K562 (cell line): Measurements from ENCODE around the gene BLOC1S4. TPM values are rescaled to one million over a fixed set of nuclear protein-coding genes. Genes with fewer than 3 reads are reported as not detected.
A peak's percentile ranks its signal among the peaks of the same experiment; 100 is the strongest.

Experiments used
- ARID1B ChIP-seq: fragments of 450-650 bp; IDR thresholded peaks from 2 replicates; pipeline ENCODE4 v1.6.1; 2016; ENCODE audit warnings: antibody characterized with exemption, mild to moderate bottlenecking, inconsistent platforms
- ARNT ChIP-seq, 2 experiments: fragments of 450-650 bp; IDR thresholded peaks; 2 replicates each; pipeline ENCODE4 v1.6.1; 2016; ENCODE audit warnings: mild to moderate bottlenecking in 1 of 2
- BHLHE40 ChIP-seq: IDR thresholded peaks from 2 replicates; pipeline ENCODE4 v1.6.1; 2011; ENCODE audit warnings: low read length, improper control_type of control experiment
- CBX3 ChIP-seq, 2 experiments: IDR thresholded peaks; 1 replicate in 1 of 2; 2 replicates in 1 of 2; pipeline ENCODE4 v1.6.1; 2012; ENCODE audit warnings: inconsistent platforms in 2 of 2, low read length in 2 of 2, borderline replicate concordance in 1 of 2, control low read depth in 1 of 2
- CBX8 ChIP-seq: fragments of 200-600 bp; sonication (generic); IDR thresholded peaks from 2 replicates; pipeline ENCODE4 v1.6.1; 2012; ENCODE audit warnings: borderline replicate concordance, mixed run types, low read depth, mild to moderate bottlenecking, moderate library complexity, mixed read lengths, low read length, control low read depth, inconsistent platforms; ENCODE audit not compliant: poor library complexity, severe bottlenecking; ENCODE audit errors: extremely low read depth
- GTF2F1 ChIP-seq: IDR thresholded peaks from 2 replicates; pipeline ENCODE4 v1.6.1; 2011; ENCODE audit warnings: low read depth, low read length, improper control_type of control experiment
- HLTF ChIP-seq: fragments of 450-650 bp; IDR thresholded peaks from 2 replicates; pipeline ENCODE4 v1.6.1; 2016
- SAFB2 ChIP-seq: fragments of 200-400 bp; formaldehyde crosslinking; IDR thresholded peaks from 2 replicates; pipeline ENCODE4 v1.6.1; 2018; ENCODE audit warnings: borderline replicate concordance, low read length, low read depth, moderate library complexity; ENCODE audit not compliant: severe bottlenecking
- TAL1 ChIP-seq: fragments of 450-650 bp; IDR thresholded peaks from 2 replicates; pipeline ENCODE4 v1.6.1; 2016; ENCODE audit warnings: mild to moderate bottlenecking
- TFE3 ChIP-seq: fragments of 450-650 bp; formaldehyde crosslinking; IDR thresholded peaks from 2 replicates; pipeline ENCODE4 v1.4.0; 2020; ENCODE audit warnings: mild to moderate bottlenecking, mixed read lengths
- THRAP3 ChIP-seq: fragments of 450-650 bp; IDR thresholded peaks from 2 replicates; pipeline ENCODE4 v1.6.1; 2016; ENCODE audit warnings: mild to moderate bottlenecking, inconsistent platforms, borderline replicate concordance
- ZBTB8A ChIP-seq: fragments of 450-650 bp; IDR thresholded peaks from 2 replicates; pipeline ENCODE4 v1.6.1; 2018; ENCODE audit warnings: mild to moderate bottlenecking, moderate library complexity; ENCODE audit not compliant: partially characterized antibody
- ZFP1 ChIP-seq: fragments of 450-650 bp; formaldehyde crosslinking; IDR thresholded peaks from 2 replicates; pipeline ENCODE4 v1.4.0; 2020; ENCODE audit warnings: mild to moderate bottlenecking, mixed read lengths
- ZNF324 ChIP-seq: fragments of 250-450 bp; sonication (Bioruptor Pico); IDR thresholded peaks from 2 replicates; pipeline ENCODE4 v1.4.0; 2020; ENCODE audit warnings: mild to moderate bottlenecking
- ZNF41 ChIP-seq: fragments of 250-450 bp; sonication (Bioruptor Pico); conservative IDR thresholded peaks from 2 replicates; pipeline ENCODE4 v1.4.0; 2020; ENCODE audit warnings: mild to moderate bottlenecking
- ZNF511 ChIP-seq: sonication (generic); formaldehyde crosslinking; IDR thresholded peaks from 2 replicates; pipeline ENCODE4 v1.8.0; 2022; ENCODE audit warnings: mild to moderate bottlenecking, missing genetic modification reagents
- ZNF583 ChIP-seq: fragments of 250-450 bp; sonication (Bioruptor Pico); IDR thresholded peaks from 2 replicates; pipeline ENCODE4 v1.4.0; 2020
- ZNF668 ChIP-seq: fragments of 250-450 bp; sonication (Bioruptor Pico); IDR thresholded peaks from 2 replicates; pipeline ENCODE4 v1.8.0; 2022; ENCODE audit warnings: mild to moderate bottlenecking, inconsistent platforms
- polyA plus RNA-seq, 8 experiments: library from polyadenylated mRNA; depleted of rRNA in 4 of 8; stranded (reverse) in 5 of 8; unstranded in 3 of 8; fragments of >200 nt; fragmentation: Nextera tagmentation in 2 of 8; fragmentation: Illumina TruSeq in 1 of 8; extraction: Ambion mirVana in 2 of 8; extraction: Trizol in 1 of 8; gene quantifications; 2 replicates each; pipeline versions ENCODE4 v1.2.1 to v1.2.3, GENCODE V29; 2011 to 2014; ENCODE audit warnings: inconsistent platforms in 1 of 8, missing spikeins in 1 of 8
- total RNA-seq, 7 experiments: library from RNA; depleted of rRNA in 6 of 7; stranded (reverse); fragments of >200 nt in 6 of 7; fragmentation: Illumina TruSeq in 2 of 7; extraction: Trizol in 2 of 7; gene quantifications; 2 replicates each; pipeline versions ENCODE4 v1.2.1 to v1.2.3, GENCODE V29; 2011 to 2021; ENCODE audit warnings: low replicate concordance in 1 of 7
- TF ChIP-seq, protein P1 (sequence below): fragments of 250-450 bp; sonication (Bioruptor Pico); IDR thresholded peaks from 2 replicates; pipeline ENCODE4 v1.6.1; 2021; ENCODE audit warnings: mild to moderate bottlenecking
- TF ChIP-seq, protein P2 (sequence below): IDR thresholded peaks from 3 replicates; pipeline ENCODE4 v1.6.1; 2011; ENCODE audit warnings: borderline replicate concordance, mild to moderate bottlenecking; ENCODE audit not compliant: insufficient read length, insufficient read depth
- TF ChIP-seq, protein P3 (sequence below): fragments of 450-650 bp; IDR thresholded peaks from 2 replicates; pipeline ENCODE4 v1.6.1; 2016; ENCODE audit warnings: mild to moderate bottlenecking
- TF ChIP-seq, protein P4 (sequence below): fragments of 450-650 bp; IDR thresholded peaks from 2 replicates; pipeline ENCODE4 v1.6.1; 2017; ENCODE audit warnings: mild to moderate bottlenecking, moderate library complexity

Gene BLOC1S4
- total and polyA plus RNA-seq, 9 of the 15 experiments (the other 6 are each of a cell fraction or from before 2014, with no cell fraction given), result 3.1 to 31.6 (median 11.2) TPM

DNA sequence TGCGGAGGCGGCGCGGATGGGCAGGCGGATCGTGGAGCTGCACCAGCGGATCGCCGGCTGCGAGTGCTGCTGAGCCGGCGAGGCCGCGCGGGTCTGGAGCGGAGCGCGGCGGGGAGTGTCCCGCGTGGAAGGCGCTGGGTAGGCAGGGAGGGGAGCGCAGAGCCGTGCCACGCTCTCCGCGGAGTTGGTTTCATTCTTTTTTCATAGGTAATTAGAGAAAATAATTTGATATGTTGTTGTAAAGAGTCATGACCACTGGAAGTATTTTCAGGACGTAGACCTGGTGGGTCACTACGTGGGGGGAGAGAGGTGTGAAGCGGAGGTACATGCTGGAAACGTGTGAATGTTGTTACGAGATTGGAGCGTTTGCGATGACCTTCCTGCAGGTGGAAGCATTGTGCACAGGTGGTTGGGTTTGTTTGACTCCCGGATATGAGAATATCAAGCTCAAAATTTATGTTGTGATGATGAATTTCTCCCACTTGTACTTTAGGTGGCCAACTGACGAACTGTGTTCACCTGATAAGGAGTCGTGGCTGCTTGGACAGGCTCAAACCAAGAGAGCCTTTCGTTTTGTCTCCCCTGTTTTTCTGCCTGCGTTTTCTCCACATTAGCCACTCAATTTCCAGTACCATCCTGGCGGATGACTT lies 41.3 kb upstream of the BLOC1S4 start (continued):
- TF ChIP-seq SAFB2, result no peak
- no peak for TF ChIP-seq ZBTB8A
- TF ChIP-seq TFE3 (CRISPR knock-in tag), result no peak
- TF ChIP-seq ZNF668 (CRISPR knock-in tag), result no peak
- TF ChIP-seq TAL1, result peak; percentile 65
- TF ChIP-seq GTF2F1, result no peak
- no peak for TF ChIP-seq ZFP1 (CRISPR knock-in tag)
- peak in 1 of 2 experiments; percentile 75; a peak in 2 of 4 replicates for TF ChIP-seq ARNT (IDR thresholded peaks at IDR 0.05)
- TF ChIP-seq, protein P1, sequence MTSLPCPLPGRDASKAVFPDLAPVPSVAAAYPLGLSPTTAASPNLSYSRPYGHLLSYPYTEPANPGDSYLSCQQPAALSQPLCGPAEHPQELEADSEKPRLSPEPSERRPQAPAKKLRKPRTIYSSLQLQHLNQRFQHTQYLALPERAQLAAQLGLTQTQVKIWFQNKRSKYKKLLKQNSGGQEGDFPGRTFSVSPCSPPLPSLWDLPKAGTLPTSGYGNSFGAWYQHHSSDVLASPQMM, result no peak
- TF ChIP-seq ZNF324, result no peak
- TF ChIP-seq THRAP3, result no peak
- TF ChIP-seq CBX8, result no peak
- TF ChIP-seq, protein P2, sequence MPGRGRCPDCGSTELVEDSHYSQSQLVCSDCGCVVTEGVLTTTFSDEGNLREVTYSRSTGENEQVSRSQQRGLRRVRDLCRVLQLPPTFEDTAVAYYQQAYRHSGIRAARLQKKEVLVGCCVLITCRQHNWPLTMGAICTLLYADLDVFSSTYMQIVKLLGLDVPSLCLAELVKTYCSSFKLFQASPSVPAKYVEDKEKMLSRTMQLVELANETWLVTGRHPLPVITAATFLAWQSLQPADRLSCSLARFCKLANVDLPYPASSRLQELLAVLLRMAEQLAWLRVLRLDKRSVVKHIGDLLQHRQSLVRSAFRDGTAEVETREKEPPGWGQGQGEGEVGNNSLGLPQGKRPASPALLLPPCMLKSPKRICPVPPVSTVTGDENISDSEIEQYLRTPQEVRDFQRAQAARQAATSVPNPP, result no peak
- no peak for TF ChIP-seq ZNF583 (CRISPR knock-in tag)
- no peak for TF ChIP-seq HLTF
- peak; percentile 79 for TF ChIP-seq ARID1B
- TF ChIP-seq ZNF41 (CRISPR knock-in tag), result no peak
- TF ChIP-seq, protein P3, sequence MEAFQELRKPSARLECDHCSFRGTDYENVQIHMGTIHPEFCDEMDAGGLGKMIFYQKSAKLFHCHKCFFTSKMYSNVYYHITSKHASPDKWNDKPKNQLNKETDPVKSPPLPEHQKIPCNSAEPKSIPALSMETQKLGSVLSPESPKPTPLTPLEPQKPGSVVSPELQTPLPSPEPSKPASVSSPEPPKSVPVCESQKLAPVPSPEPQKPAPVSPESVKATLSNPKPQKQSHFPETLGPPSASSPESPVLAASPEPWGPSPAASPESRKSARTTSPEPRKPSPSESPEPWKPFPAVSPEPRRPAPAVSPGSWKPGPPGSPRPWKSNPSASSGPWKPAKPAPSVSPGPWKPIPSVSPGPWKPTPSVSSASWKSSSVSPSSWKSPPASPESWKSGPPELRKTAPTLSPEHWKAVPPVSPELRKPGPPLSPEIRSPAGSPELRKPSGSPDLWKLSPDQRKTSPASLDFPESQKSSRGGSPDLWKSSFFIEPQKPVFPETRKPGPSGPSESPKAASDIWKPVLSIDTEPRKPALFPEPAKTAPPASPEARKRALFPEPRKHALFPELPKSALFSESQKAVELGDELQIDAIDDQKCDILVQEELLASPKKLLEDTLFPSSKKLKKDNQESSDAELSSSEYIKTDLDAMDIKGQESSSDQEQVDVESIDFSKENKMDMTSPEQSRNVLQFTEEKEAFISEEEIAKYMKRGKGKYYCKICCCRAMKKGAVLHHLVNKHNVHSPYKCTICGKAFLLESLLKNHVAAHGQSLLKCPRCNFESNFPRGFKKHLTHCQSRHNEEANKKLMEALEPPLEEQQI, result no peak; the same call in 1 of the 2 replicates
- TF ChIP-seq BHLHE40, result no peak
- TF ChIP-seq, protein P4, sequence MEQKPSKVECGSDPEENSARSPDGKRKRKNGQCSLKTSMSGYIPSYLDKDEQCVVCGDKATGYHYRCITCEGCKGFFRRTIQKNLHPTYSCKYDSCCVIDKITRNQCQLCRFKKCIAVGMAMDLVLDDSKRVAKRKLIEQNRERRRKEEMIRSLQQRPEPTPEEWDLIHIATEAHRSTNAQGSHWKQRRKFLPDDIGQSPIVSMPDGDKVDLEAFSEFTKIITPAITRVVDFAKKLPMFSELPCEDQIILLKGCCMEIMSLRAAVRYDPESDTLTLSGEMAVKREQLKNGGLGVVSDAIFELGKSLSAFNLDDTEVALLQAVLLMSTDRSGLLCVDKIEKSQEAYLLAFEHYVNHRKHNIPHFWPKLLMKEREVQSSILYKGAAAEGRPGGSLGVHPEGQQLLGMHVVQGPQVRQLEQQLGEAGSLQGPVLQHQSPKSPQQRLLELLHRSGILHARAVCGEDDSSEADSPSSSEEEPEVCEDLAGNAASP, result no peak
- TF ChIP-seq CBX3 (IDR thresholded peaks at IDR 0.05; ENCODE audit: borderline replicate concordance in 1 of 2, low read length in 2 of 2), result no peak
- TF ChIP-seq ZNF511 (CRISPR knock-in tag), result no peak
